ENCODE data around the gene PANX2.

Gene PANX2

GRCh38 chr22:50186181-50186714 lies 15.7 kb downstream of the PANX2 start:
- no peak for DNase-seq
- intact Hi-C loops (cut with DNase I; ENCODE audit: low total_unique reads), result no loop called here
- peak overlapping the region; percentile 59 to 70 for H3K27ac ChIP-seq
- peaks cover 0 to 70% (median 44%) of the 10 kb centered on the region in 4 donors for H3K4me1 ChIP-seq
- TF ChIP-seq CTCF (IDR thresholded peaks at IDR 0.05), result no peak
- H3K4me3 ChIP-seq, result peak overlapping the region; percentile 75 to 78
- H3K27me3 ChIP-seq, result no peaks in the 10 kb centered on the region
- no peaks in the 10 kb centered on the region for H3K36me3 ChIP-seq
- H3K9me3 ChIP-seq, result no peaks in the 10 kb centered on the region

- Histone ChIP-seq H3K36me3 (no peaks in the 10 kb centered on the region), H3K27ac (peak overlapping the region in 1 of 2 donors; percentile 70), H3K4me3 (peak overlapping the region; percentile 75 to 78), H3K27me3 (no peaks in the 10 kb centered on the region), H3K4me1 (peaks cover 0 to 76% (median 44%) of the 10 kb centered on the region in 4 donors), H3K9me3 (no peaks in the 10 kb centered on the region)
- intact Hi-C loops (cut with DNase I; ENCODE audit: low total_unique reads), result no loop called here
- TF ChIP-seq CTCF (IDR thresholded peaks at IDR 0.05), result no peak
- DNase-seq, result no peak
Measured at GRCh38 chr22:50186761-50187523, 16.4 kb downstream of the PANX2 start.

- peaks cover 0 to 7% (median under 1%) of the 10 kb centered on the region in 3 donors for H3K36me3 ChIP-seq
- H3K4me1 ChIP-seq, result peaks cover 0 to 67% (median 44%) of the 10 kb centered on the region in 4 donors
- no peak overlapping the region for H3K27ac ChIP-seq
- H3K9me3 ChIP-seq, result no peaks in the 10 kb centered on the region
- no peaks in the 10 kb centered on the region for H3K27me3 ChIP-seq
- intact Hi-C loops (cut with DNase I; ENCODE audit: low total_unique reads), result no loop called here
- H3K4me3 ChIP-seq, result no peak overlapping the region
- no peak for TF ChIP-seq CTCF (IDR thresholded peaks at IDR 0.05)
- no peak for DNase-seq
Measured at GRCh38 chr22:50188356-50188755, 17.8 kb downstream of the PANX2 start.

- peak overlapping the region; percentile 62 to 68 for H3K27ac ChIP-seq
- DNase-seq, result no peak
- no peak for TF ChIP-seq CTCF (IDR thresholded peaks at IDR 0.05)
- intact Hi-C loops (cut with DNase I; ENCODE audit: low total_unique reads), result no loop called here
- H3K4me1 ChIP-seq, result peaks cover 0 to 58% (median 42%) of the 10 kb centered on the region in 4 donors
- H3K27me3 ChIP-seq, result no peaks in the 10 kb centered on the region
- peaks cover 7 to 16% (median 10%) of the 10 kb centered on the region in 3 donors for H3K36me3 ChIP-seq
- no peaks in the 10 kb centered on the region for H3K9me3 ChIP-seq
- peak overlapping the region in 1 of 2 donors; percentile 51 for H3K4me3 ChIP-seq
Measured at GRCh38 chr22:50189184-50189848, 18.8 kb downstream of the PANX2 start.

- no peak for DNase-seq
- H3K4me3 ChIP-seq, result peak overlapping the region; percentile 39 to 51
- peak overlapping the region; percentile 62 to 68 for H3K27ac ChIP-seq
- peaks cover 7 to 21% (median 15%) of the 10 kb centered on the region in 3 donors for H3K36me3 ChIP-seq
- TF ChIP-seq CTCF (IDR thresholded peaks at IDR 0.05), result no peak
- H3K27me3 ChIP-seq, result no peaks in the 10 kb centered on the region
- no peaks in the 10 kb centered on the region for H3K9me3 ChIP-seq
- intact Hi-C loops (cut with DNase I; ENCODE audit: low total_unique reads), result no loop called here
- H3K4me1 ChIP-seq, result peaks cover 0 to 53% (median 40%) of the 10 kb centered on the region in 4 donors
Measured at GRCh38 chr22:50189849-50190181, 19.3 kb downstream of the PANX2 start.
